Measurements from ENCODE around the gene RRP1. TPM values are rescaled to one million over a fixed set of nuclear protein-coding genes. Genes with fewer than 3 reads are reported as not detected.
A peak's percentile ranks its signal among the peaks of the same experiment; 100 is the strongest.

The RRP1 gene
- total RNA-seq, 4 donors from 2014 or later, result 22.0 to 66.8 (median 25.4) TPM

GRCh38 chr21:43825242-43825935, 36.0 kb downstream of the RRP1 start:
- DNase-seq (ENCODE audit: low spot score) (no peak), ATAC-seq (ENCODE audit: low FRiP score) (no peak)
- no peak for TF ChIP-seq CTCF (IDR thresholded peaks at IDR 0.05)

- no peak for TF ChIP-seq CTCF (IDR thresholded peaks at IDR 0.05)
- DNase-seq (ENCODE audit: low spot score) (no peak), ATAC-seq (ENCODE audit: low FRiP score) (peak; percentile 33)
Measured at GRCh38 chr21:43825936-43826622, 36.7 kb downstream of the RRP1 start.

- no peak for DNase-seq (ENCODE audit: low spot score)
- no peak for ATAC-seq (ENCODE audit: low FRiP score)
- no peak for TF ChIP-seq CTCF (IDR thresholded peaks at IDR 0.05)
Measured at GRCh38 chr21:43826623-43826974, 37.2 kb downstream of the RRP1 start.

- DNase-seq (ENCODE audit: low spot score), result no peak
- ATAC-seq (ENCODE audit: low FRiP score), result peak; percentile 39
Measured at GRCh38 chr21:43827015-43827611, 37.7 kb downstream of the RRP1 start.

GRCh38 chr21:43829161-43829560, 39.8 kb downstream of the RRP1 start:
- DNase-seq (ENCODE audit: low spot score) (no peak), ATAC-seq (ENCODE audit: low FRiP score) (no peak)
- TF ChIP-seq CTCF (IDR thresholded peaks at IDR 0.05), result no peak

More at GRCh38 chr21:43827015-43827611, 37.7 kb downstream of the RRP1 start:
- no peak for TF ChIP-seq CTCF (IDR thresholded peaks at IDR 0.05)

- ATAC-seq (ENCODE audit: low FRiP score) (no peak), DNase-seq (ENCODE audit: low spot score) (no peak)
- TF ChIP-seq CTCF (IDR thresholded peaks at IDR 0.05), result no peak
Measured at GRCh38 chr21:43829575-43830119, 40.3 kb downstream of the RRP1 start.
